Measurements from ENCODE around the gene ZNF90.
A peak's percentile ranks its signal among the peaks of the same experiment; 100 is the strongest.

The ZNF90 gene

GRCh38 chr19:20153281-20153680 lies 75.5 kb downstream of the ZNF90 start:
- H3K9me3 ChIP-seq (ENCODE audit: control insufficient read depth in 1 of 2, low read length in 2 of 2): peaks cover 0 to 7% of the 10 kb centered on the region in 2 donors
- no peaks in the 10 kb centered on the region for H3K4me1 ChIP-seq (ENCODE audit: control insufficient read depth in 1 of 2, insufficient read depth in 2 of 2, low read length in 2 of 2)
- H3K27me3 ChIP-seq (ENCODE audit: control insufficient read depth in 1 of 2, insufficient read depth in 2 of 2, low read length in 2 of 2): no peaks in the 10 kb centered on the region
- H3K36me3 ChIP-seq (ENCODE audit: control insufficient read depth in 1 of 2, insufficient read depth in 2 of 2, low read length in 2 of 2): no peaks in the 10 kb centered on the region
- H3K4me3 ChIP-seq (ENCODE audit: low read depth in 1 of 2, low read length in 2 of 2): no peak overlapping the region
- no peak overlapping the region for H3K27ac ChIP-seq (ENCODE audit: low read depth, low read length)
- H3K9ac ChIP-seq (ENCODE audit: low read depth in 1 of 2, low read length in 2 of 2): no peak overlapping the region

DNA sequence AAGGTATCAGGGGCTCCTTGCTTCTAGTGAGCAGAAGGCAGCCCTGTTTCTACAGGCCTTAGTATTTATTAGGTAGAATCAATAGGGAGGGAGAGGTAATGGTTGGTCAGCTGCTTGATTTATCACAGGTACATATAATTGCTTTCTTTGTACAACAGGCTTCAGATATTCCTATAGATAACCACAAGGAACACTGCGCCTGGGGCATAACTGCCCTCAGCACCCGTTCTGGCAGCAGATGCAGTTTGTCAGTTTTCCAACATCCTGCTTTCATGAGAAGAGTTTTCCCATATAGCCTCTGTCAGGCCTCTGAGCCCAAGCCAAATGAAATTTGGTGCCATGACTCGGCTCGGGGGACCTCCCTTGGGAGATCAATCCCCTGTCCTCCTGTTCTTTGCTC lies 76.8 kb downstream of the ZNF90 start:
- no peaks in the 10 kb centered on the region for H3K4me1 ChIP-seq (ENCODE audit: control insufficient read depth in 1 of 2, insufficient read depth in 2 of 2, low read length in 2 of 2)
- H3K36me3 ChIP-seq (ENCODE audit: control insufficient read depth in 1 of 2, insufficient read depth in 2 of 2, low read length in 2 of 2): no peaks in the 10 kb centered on the region
- no peak overlapping the region for H3K27ac ChIP-seq (ENCODE audit: low read depth, low read length)
- H3K4me3 ChIP-seq (ENCODE audit: low read depth in 1 of 2, low read length in 2 of 2): no peak overlapping the region
- H3K27me3 ChIP-seq (ENCODE audit: control insufficient read depth in 1 of 2, insufficient read depth in 2 of 2, low read length in 2 of 2): no peaks in the 10 kb centered on the region
- H3K9me3 ChIP-seq (ENCODE audit: control insufficient read depth in 1 of 2, low read length in 2 of 2): peaks cover 0 to 7% of the 10 kb centered on the region in 2 donors
- no peak overlapping the region for H3K9ac ChIP-seq (ENCODE audit: low read depth in 1 of 2, low read length in 2 of 2)

DNA sequence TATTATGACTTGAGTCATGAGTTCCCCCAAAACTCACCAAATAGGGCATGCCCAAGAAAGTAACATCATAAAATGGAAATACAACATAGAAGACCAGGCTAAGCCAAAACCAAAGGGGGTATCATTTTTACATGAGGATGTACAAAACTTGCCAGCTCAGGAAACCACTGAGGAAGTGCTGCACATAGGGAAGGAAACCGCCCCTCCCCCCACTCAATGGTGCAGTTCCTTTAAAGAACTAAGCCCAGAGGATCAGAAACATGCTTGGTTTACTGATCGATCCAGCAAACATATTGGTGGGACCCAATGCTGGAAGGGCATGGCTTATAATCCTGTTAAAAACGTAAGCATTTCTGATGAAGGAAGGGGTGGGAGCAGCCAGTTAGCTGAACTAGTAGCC lies 85.0 kb downstream of the ZNF90 start:
- H3K4me1 ChIP-seq (ENCODE audit: control insufficient read depth in 1 of 2, insufficient read depth in 2 of 2, low read length in 2 of 2): no peaks in the 10 kb centered on the region
- peaks cover 11 to 16% of the 10 kb centered on the region in 2 donors for H3K9me3 ChIP-seq (ENCODE audit: control insufficient read depth in 1 of 2, low read length in 2 of 2)
- no peak overlapping the region for H3K27ac ChIP-seq (ENCODE audit: low read depth, low read length)

GRCh38 chr19:20164456-20164855 lies 86.7 kb downstream of the ZNF90 start:
- Histone ChIP-seq H3K9me3 (ENCODE audit: control insufficient read depth in 1 of 2, low read length in 2 of 2) (peaks cover 11 to 16% of the 10 kb centered on the region in 2 donors), H3K9ac (ENCODE audit: low read depth in 1 of 2, low read length in 2 of 2) (no peak overlapping the region), H3K36me3 (ENCODE audit: control insufficient read depth in 1 of 2, insufficient read depth in 2 of 2, low read length in 2 of 2) (no peaks in the 10 kb centered on the region), H3K4me3 (ENCODE audit: low read depth in 1 of 2, low read length in 2 of 2) (no peak overlapping the region), H3K4me1 (ENCODE audit: control insufficient read depth in 1 of 2, insufficient read depth in 2 of 2, low read length in 2 of 2) (no peaks in the 10 kb centered on the region), H3K27me3 (ENCODE audit: control insufficient read depth in 1 of 2, insufficient read depth in 2 of 2, low read length in 2 of 2) (no peaks in the 10 kb centered on the region), H3K27ac (ENCODE audit: low read depth, low read length) (no peak overlapping the region)

More for the DNA sequence above, 85.0 kb downstream of the ZNF90 start:
- Histone ChIP-seq H3K27me3 (ENCODE audit: control insufficient read depth in 1 of 2, insufficient read depth in 2 of 2, low read length in 2 of 2) (no peaks in the 10 kb centered on the region), H3K4me3 (ENCODE audit: low read depth in 1 of 2, low read length in 2 of 2) (no peak overlapping the region), H3K9ac (ENCODE audit: low read depth in 1 of 2, low read length in 2 of 2) (no peak overlapping the region), H3K36me3 (ENCODE audit: control insufficient read depth in 1 of 2, insufficient read depth in 2 of 2, low read length in 2 of 2) (no peaks in the 10 kb centered on the region)

DNA sequence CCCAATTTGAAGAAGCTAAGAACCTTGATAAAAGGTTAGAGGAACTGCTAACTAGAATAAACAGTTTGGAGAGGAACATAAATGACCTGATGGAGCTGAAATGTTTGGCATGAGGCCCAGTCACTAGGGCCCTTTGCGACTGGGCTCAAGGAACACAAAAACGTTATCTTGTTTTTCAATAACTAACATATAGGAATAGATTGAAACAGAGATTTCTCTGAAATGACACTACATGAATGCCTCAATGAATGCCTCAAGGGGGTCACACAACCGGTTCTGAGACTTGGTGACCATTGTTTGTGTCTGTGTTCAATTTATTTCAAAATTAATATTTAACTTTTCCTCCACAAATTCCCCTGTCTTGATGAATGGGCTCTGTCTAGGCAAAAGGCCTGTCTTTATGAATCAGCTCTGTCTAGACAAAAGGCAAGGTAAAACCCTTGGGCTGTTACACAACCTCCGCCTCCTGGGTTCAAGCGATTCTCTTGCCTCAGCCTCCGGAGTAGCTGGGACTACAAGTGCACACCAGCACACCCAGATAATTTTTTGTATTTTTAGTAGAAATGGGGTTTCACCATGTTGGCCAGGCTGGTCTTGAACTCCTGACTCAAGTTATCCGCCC lies 88.3 kb downstream of the ZNF90 start:
- Histone ChIP-seq H3K27ac (ENCODE audit: low read depth, low read length) (no peak overlapping the region), H3K4me3 (ENCODE audit: low read depth in 1 of 2, low read length in 2 of 2) (no peak overlapping the region), H3K36me3 (ENCODE audit: control insufficient read depth in 1 of 2, insufficient read depth in 2 of 2, low read length in 2 of 2) (no peaks in the 10 kb centered on the region), H3K27me3 (ENCODE audit: control insufficient read depth in 1 of 2, insufficient read depth in 2 of 2, low read length in 2 of 2) (no peaks in the 10 kb centered on the region), H3K9me3 (ENCODE audit: control insufficient read depth in 1 of 2, low read length in 2 of 2) (peaks cover 11 to 16% of the 10 kb centered on the region in 2 donors), H3K9ac (ENCODE audit: low read depth in 1 of 2, low read length in 2 of 2) (no peak overlapping the region), H3K4me1 (ENCODE audit: control insufficient read depth in 1 of 2, insufficient read depth in 2 of 2, low read length in 2 of 2) (no peaks in the 10 kb centered on the region)

DNA sequence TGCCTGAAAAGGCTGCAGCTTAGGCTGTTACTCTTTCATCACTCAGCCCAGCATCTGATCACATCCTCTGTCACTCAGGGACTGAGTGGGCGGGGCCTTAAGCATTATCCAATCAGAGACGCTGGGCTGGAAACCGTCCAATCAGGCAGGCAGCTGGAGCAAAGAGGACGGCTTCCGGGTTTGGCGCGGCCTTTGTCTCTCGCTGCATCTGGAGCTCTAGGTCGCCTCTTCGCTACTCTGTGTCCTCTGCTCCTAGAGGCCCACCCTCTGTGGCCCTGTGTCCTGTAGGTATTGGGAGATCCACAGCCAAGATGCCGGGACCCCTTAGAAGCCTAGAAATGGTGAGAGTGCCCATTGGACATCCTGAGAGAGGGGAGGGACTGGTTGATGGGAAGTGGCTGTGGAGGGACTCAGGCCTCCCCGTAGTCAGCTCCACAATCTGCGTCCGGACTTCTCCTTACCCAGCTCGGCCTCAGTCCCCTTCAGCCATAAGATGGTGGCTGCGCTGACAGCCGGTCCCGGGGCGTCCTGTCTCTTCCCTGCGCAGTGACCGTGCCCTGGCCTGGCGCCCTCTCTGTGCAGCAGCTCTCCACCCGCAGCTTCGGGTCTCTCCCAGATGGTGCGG lies 89.3 kb downstream of the ZNF90 start, which contains the start of gene ZNF486:
ZNF486 (plus strand) TSS at position 195 of the 625 bp plus-strand sequence; CDS start at position 312, 117 bp downstream.
- Histone ChIP-seq H3K36me3 (ENCODE audit: control insufficient read depth in 1 of 2, insufficient read depth in 2 of 2, low read length in 2 of 2) (no peaks in the 10 kb centered on the region), H3K4me3 (ENCODE audit: low read depth in 1 of 2, low read length in 2 of 2) (peak within 1 kb of the TSS; percentile 70 to 80), H3K27me3 (ENCODE audit: control insufficient read depth in 1 of 2, insufficient read depth in 2 of 2, low read length in 2 of 2) (no peaks in the 10 kb centered on the region), H3K9me3 (ENCODE audit: control insufficient read depth in 1 of 2, low read length in 2 of 2) (peaks cover 11 to 12% of the 10 kb centered on the region in 2 donors), H3K9ac (ENCODE audit: low read depth in 1 of 2, low read length in 2 of 2) (peak within 1 kb of the TSS; percentile 46 to 63), H3K4me1 (ENCODE audit: control insufficient read depth in 1 of 2, insufficient read depth in 2 of 2, low read length in 2 of 2) (no peaks in the 10 kb centered on the region), H3K27ac (ENCODE audit: low read depth, low read length) (no peak within 1 kb of the TSS)

GRCh38 chr19:20167651-20168122 lies 89.9 kb downstream of the ZNF90 start:
- Histone ChIP-seq H3K4me3 (ENCODE audit: low read depth in 1 of 2, low read length in 2 of 2) (peak overlapping the region; percentile 70 to 80), H3K4me1 (ENCODE audit: control insufficient read depth in 1 of 2, insufficient read depth in 2 of 2, low read length in 2 of 2) (no peaks in the 10 kb centered on the region), H3K27me3 (ENCODE audit: control insufficient read depth in 1 of 2, insufficient read depth in 2 of 2, low read length in 2 of 2) (no peaks in the 10 kb centered on the region), H3K36me3 (ENCODE audit: control insufficient read depth in 1 of 2, insufficient read depth in 2 of 2, low read length in 2 of 2) (no peaks in the 10 kb centered on the region), H3K9me3 (ENCODE audit: control insufficient read depth in 1 of 2, low read length in 2 of 2) (peaks cover 8 to 11% of the 10 kb centered on the region in 2 donors), H3K27ac (ENCODE audit: low read depth, low read length) (no peak overlapping the region), H3K9ac (ENCODE audit: low read depth in 1 of 2, low read length in 2 of 2) (peak overlapping the region; percentile 46 to 63)

All from duodenal mucosa (tissue), 2 donors.